SK-N-MC (cell line): ENCODE measurements around the gene ASPRV1.

Experiments used
- EZH2 ChIP-seq: fragments of 200-600 bp; sonication (generic); IDR thresholded peaks from one replicate; pipeline ENCODE4 v1.6.1; 2017; ENCODE audit warnings: antibody characterized with exemption
- POLR2AphosphoS5 ChIP-seq: IDR thresholded peaks from 2 replicates; pipeline ENCODE4 v1.6.1; 2012; ENCODE audit warnings: mild to moderate bottlenecking, low read depth, low read length, borderline replicate concordance

- TF ChIP-seq EZH2: no peak
- TF ChIP-seq POLR2AphosphoS5: no peak
Measured at GRCh38 chr2:69916106-69916505, 45.3 kb downstream of the ASPRV1 start.
